Measurements from ENCODE around the gene HIVEP3.

Gene HIVEP3

DNA sequence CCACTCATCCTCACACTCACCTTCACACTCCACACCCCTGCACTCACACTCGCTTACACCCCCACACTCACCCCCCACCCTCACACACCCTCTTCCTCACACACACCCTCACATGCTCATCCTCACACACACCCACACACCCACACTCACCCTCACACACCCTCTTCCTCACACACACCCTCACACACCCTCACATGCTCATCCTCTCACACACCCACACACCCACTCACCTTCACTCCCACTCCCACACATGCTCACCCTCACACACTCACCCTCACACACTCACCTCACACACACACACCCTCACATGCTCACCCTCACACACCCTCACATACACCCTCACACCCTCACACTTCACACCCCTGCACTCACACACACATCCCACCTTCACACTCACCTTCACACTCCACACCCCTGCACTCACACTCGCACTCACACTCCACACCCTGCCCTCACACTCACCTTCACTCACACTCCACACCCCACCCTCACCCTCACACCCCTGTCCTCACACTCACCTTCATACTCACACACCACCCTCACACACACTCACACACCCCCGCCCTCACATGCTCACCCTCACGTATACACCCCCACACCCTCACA lies 391.7 kb downstream of the HIVEP3 start:
- no peak for TF ChIP-seq CTCF (IDR thresholded peaks at IDR 0.05)
- Histone ChIP-seq H3K4me3 (no peak overlapping the region), H3K27ac (no peak overlapping the region)
- DNase-seq (ENCODE audit: low spot score): no peak

GRCh38 chr1:41525891-41526587 lies 392.7 kb downstream of the HIVEP3 start:
- DNase-seq (ENCODE audit: low spot score): no peak
- H3K4me3 ChIP-seq: no peak overlapping the region
- no peak for TF ChIP-seq CTCF (IDR thresholded peaks at IDR 0.05)
- H3K27ac ChIP-seq: no peak overlapping the region

GRCh38 chr1:41524676-41525675 lies 393.7 kb downstream of the HIVEP3 start:
- H3K27ac ChIP-seq: no peak overlapping the region
- no peak for TF ChIP-seq CTCF (IDR thresholded peaks at IDR 0.05)
- no peak for DNase-seq (ENCODE audit: low spot score)
- H3K4me3 ChIP-seq: no peak overlapping the region

- TF ChIP-seq CTCF (IDR thresholded peaks at IDR 0.05): no peak
- no peak for DNase-seq (ENCODE audit: low spot score)
- no peak overlapping the region for H3K4me3 ChIP-seq
- H3K27ac ChIP-seq: no peak overlapping the region
Observed at GRCh38 chr1:41523949-41524675, 394.6 kb downstream of the HIVEP3 start.

DNA sequence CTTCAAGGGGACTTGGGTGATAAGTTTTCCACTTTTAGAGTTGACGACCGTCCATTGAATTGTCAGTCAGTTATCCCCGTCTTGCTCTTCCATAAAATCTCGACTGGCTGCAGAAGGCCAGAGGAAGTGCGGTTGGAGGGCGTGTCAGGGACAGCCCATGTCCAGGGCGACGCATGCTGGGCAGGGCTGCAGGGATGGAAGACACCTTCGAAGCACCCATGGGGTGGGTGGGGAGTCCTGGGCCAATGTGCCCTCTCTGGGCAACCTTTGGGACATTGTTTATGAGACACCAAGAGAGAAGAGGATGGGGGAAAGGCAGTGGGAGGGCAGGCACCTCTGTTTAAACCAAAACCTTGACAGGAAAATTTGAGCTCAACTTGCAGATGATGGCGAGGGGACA lies 395.7 kb downstream of the HIVEP3 start:
- no peak for TF ChIP-seq CTCF (IDR thresholded peaks at IDR 0.05)
- Histone ChIP-seq H3K27ac (no peak overlapping the region), H3K4me3 (no peak overlapping the region)
- no peak for DNase-seq (ENCODE audit: low spot score)

- no peak for TF ChIP-seq CTCF (IDR thresholded peaks at IDR 0.05)
- Histone ChIP-seq H3K4me3 (no peak overlapping the region), H3K27ac (no peak overlapping the region)
- DNase-seq (ENCODE audit: low spot score): no peak
Observed at GRCh38 chr1:41521766-41522165, 397.0 kb downstream of the HIVEP3 start.

Data from coronary artery (tissue), 2 donors.